NB4 (cell line): ENCODE measurements around the gene S100A14.

Experiments used
- CTCF ChIP-seq: IDR thresholded peaks from one replicate; pipeline ENCODE4 v1.5.1; 2012; ENCODE audit warnings: low read depth, low read length
- MAX ChIP-seq: IDR thresholded peaks from 2 replicates; pipeline ENCODE4 v1.6.1; 2011; ENCODE audit warnings: low read depth, low read length
- MYC ChIP-seq: IDR thresholded peaks from 2 replicates; pipeline ENCODE4 v1.6.1; 2011; ENCODE audit warnings: low read depth, low read length
- POLR2A ChIP-seq: IDR thresholded peaks from 2 replicates; pipeline ENCODE4 v1.6.1; 2011; ENCODE audit warnings: mild to moderate bottlenecking; ENCODE audit not compliant: insufficient read length; ENCODE audit errors: extremely low read depth

- TF ChIP-seq CTCF (no peak), POLR2A (no peak), MAX (no peak), MYC (no peak)
Observed at GRCh38 chr1:153647346-153647714, 31.2 kb upstream of the S100A14 start.
